NOMO-1 treated with DMSO at 0.1 percent for 48 hours (cell line): ENCODE measurements around the gene NRP2.

Experiments
- DNase-seq: peaks from one replicate; lab custom pipeline; 2025; ENCODE audit not compliant: unreplicated experiment; lab: John Stamatoyannopoulos, UW

The NRP2 gene

GRCh38 chr2:205686056-205686782, 3.9 kb downstream of the NRP2 start:
- DNase-seq = no peak

- DNase-seq = no peak
Measured at GRCh38 chr2:205686783-205687640, 4.7 kb downstream of the NRP2 start.

GRCh38 chr2:205687641-205687956, 5.3 kb downstream of the NRP2 start:
- no peak for DNase-seq

- no peak for DNase-seq
Measured at GRCh38 chr2:205688417-205689200, 6.3 kb downstream of the NRP2 start.

- no peak for DNase-seq
Measured at GRCh38 chr2:205689820-205690219, 7.5 kb downstream of the NRP2 start.

- DNase-seq = no peak
Measured at GRCh38 chr2:205692104-205692503, 9.8 kb downstream of the NRP2 start.

GRCh38 chr2:205694256-205694655, 12.0 kb downstream of the NRP2 start:
- DNase-seq = no peak

- DNase-seq = no peak
Measured at GRCh38 chr2:205695460-205695991, 13.2 kb downstream of the NRP2 start.

- DNase-seq = no peak
Measured at GRCh38 chr2:205696331-205696926, 14.1 kb downstream of the NRP2 start.

GRCh38 chr2:205696927-205697441, 14.7 kb downstream of the NRP2 start:
- DNase-seq = no peak

GRCh38 chr2:205698286-205699268, 16.3 kb downstream of the NRP2 start:
- no peak for DNase-seq

GRCh38 chr2:205699515-205700289, 17.4 kb downstream of the NRP2 start:
- DNase-seq = peak; percentile 66

GRCh38 chr2:205700331-205701132, 18.2 kb downstream of the NRP2 start:
- peak; percentile 76 for DNase-seq

GRCh38 chr2:205701509-205701908, 19.2 kb downstream of the NRP2 start:
- no peak for DNase-seq

GRCh38 chr2:205702576-205702975, 20.3 kb downstream of the NRP2 start:
- no peak for DNase-seq

- DNase-seq = no peak
Measured at GRCh38 chr2:205703471-205704126, 21.3 kb downstream of the NRP2 start.

- peak; percentile 15 for DNase-seq
Measured at GRCh38 chr2:205704127-205704741, 21.9 kb downstream of the NRP2 start.
